Left lung (tissue), 10 donors: ENCODE data around the gene GTF3C6. TPM values are rescaled to one million over a fixed set of nuclear protein-coding genes. Genes with fewer than 3 reads are reported as not detected.
A peak's percentile ranks its signal among the peaks of the same experiment; 100 is the strongest.

Experiments
- ATAC-seq: fragments of 200-7000 bp; cut with Tn5 transposase; one replicate; pipeline ENCODE4 v1.9.1; 2020; ENCODE audit warnings: moderate library complexity
- DNase-seq, 4 donors: peaks; one replicate each; pipeline ENCODE4 v3.0.0-alpha.2; 2013 to 2020
- H3K27ac ChIP-seq, 2 donors: fragments of 200-600 bp; sonication (generic) in 1 of 2; one replicate each; pipeline versions ENCODE4 v1.5.0 to v1.8.0; 2020 to 2021
- H3K27me3 ChIP-seq, 2 donors: fragments of 200-600 bp; sonication (generic) in 1 of 2; one replicate each; pipeline versions ENCODE4 v1.5.0 to v1.8.0; 2020 to 2021
- H3K36me3 ChIP-seq, 2 donors: fragments of 200-600 bp; sonication (generic) in 1 of 2; one replicate each; pipeline versions ENCODE4 v1.5.0 to v1.8.0; 2020 to 2021
- H3K4me1 ChIP-seq, 2 donors: fragments of 200-600 bp; one replicate each; pipeline ENCODE4 v1.8.0; 2021
- H3K4me3 ChIP-seq, 2 donors: fragments of 200-600 bp; sonication (generic) in 1 of 2; one replicate each; pipeline versions ENCODE4 v1.5.0 to v1.8.0; 2020 to 2021; ENCODE audit warnings: mild to moderate bottlenecking in 1 of 2
- H3K9me3 ChIP-seq, 2 donors: fragments of 200-600 bp; sonication (generic) in 1 of 2; one replicate each; pipeline versions ENCODE4 v1.5.0 to v1.8.0; 2020 to 2021
- intact Hi-C, 2 donors: fragments of 100-400 bp; cut with DNase I; formaldehyde crosslinking; loops; one replicate each; pipeline versions ENCODE4 v1.11.2 to v1.14.2; 2022
- polyA plus RNA-seq, 6 donors: library from polyadenylated mRNA; unstranded; fragments of 120-200 nt; gene quantifications; one replicate each; pipeline ENCODE4 v1.2.1, GENCODE V29; 2013; ENCODE audit not compliant: insufficient read length in 6 of 6
- total RNA-seq, 2 donors: library from RNA; stranded (reverse); fragmentation: NEBNext Ultra II Directional; extraction: Animal tissue kit (Norgen Biotek cat#: 25700); gene quantifications; one replicate each; pipeline ENCODE4 v1.2.1, GENCODE V29; 2021
- TF ChIP-seq, protein P1 (sequence below), 2 donors: fragments of 200-600 bp; sonication (generic) in 1 of 2; IDR thresholded peaks; one replicate each; pipeline versions ENCODE4 v1.5.0 to v1.8.0; 2021; ENCODE audit warnings: antibody characterized with exemption in 2 of 2
- donor health status: DM: no; HTN: yes; CAD: no.
- donor health status: DM: no; HTN: no; CAD: no.

The GTF3C6 gene
- total and polyA plus RNA-seq, 8 donors = 64.8 to 79.1 (median 69.7) TPM

GRCh38 chr6:110935171-110935570 is 23.3 kb upstream of the GTF3C6 start:
- intact Hi-C loops = no loop called here
- ATAC-seq (no peak), DNase-seq (no peak)
- H3K4me3 ChIP-seq = no peak overlapping the region
- H3K4me1 ChIP-seq = peaks cover 0 to 20% of the 10 kb centered on the region in 2 donors
- no peaks in the 10 kb centered on the region for H3K9me3 ChIP-seq
- TF ChIP-seq, protein P1, sequence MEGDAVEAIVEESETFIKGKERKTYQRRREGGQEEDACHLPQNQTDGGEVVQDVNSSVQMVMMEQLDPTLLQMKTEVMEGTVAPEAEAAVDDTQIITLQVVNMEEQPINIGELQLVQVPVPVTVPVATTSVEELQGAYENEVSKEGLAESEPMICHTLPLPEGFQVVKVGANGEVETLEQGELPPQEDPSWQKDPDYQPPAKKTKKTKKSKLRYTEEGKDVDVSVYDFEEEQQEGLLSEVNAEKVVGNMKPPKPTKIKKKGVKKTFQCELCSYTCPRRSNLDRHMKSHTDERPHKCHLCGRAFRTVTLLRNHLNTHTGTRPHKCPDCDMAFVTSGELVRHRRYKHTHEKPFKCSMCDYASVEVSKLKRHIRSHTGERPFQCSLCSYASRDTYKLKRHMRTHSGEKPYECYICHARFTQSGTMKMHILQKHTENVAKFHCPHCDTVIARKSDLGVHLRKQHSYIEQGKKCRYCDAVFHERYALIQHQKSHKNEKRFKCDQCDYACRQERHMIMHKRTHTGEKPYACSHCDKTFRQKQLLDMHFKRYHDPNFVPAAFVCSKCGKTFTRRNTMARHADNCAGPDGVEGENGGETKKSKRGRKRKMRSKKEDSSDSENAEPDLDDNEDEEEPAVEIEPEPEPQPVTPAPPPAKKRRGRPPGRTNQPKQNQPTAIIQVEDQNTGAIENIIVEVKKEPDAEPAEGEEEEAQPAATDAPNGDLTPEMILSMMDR (IDR thresholded peaks at IDR 0.05) = no peak
- no peak overlapping the region for H3K27ac ChIP-seq
- H3K36me3 ChIP-seq = no peaks in the 10 kb centered on the region
- no peaks in the 10 kb centered on the region for H3K27me3 ChIP-seq

GRCh38 chr6:110938171-110938570 is 20.3 kb upstream of the GTF3C6 start:
- TF ChIP-seq, protein P1 (IDR thresholded peaks at IDR 0.05) = no peak
- ATAC-seq (no peak), DNase-seq (no peak)
- Histone ChIP-seq H3K9me3 (no peaks in the 10 kb centered on the region), H3K27ac (no peak overlapping the region), H3K27me3 (no peaks in the 10 kb centered on the region), H3K4me1 (peaks cover 0 to 11% of the 10 kb centered on the region in 2 donors), H3K36me3 (no peaks in the 10 kb centered on the region), H3K4me3 (no peak overlapping the region)
- intact Hi-C loops = no loop called here

GRCh38 chr6:110939429-110940200 is 18.9 kb upstream of the GTF3C6 start:
- TF ChIP-seq, protein P1 (IDR thresholded peaks at IDR 0.05) = no peak
- intact Hi-C loops = loop anchor here in 1 of 2 donors (10.0 kb wide), 2 partner anchors 255 to 405 kb away; no protein-coding TSS in a partner anchor
- Histone ChIP-seq H3K36me3 (no peaks in the 10 kb centered on the region), H3K27me3 (no peaks in the 10 kb centered on the region), H3K4me1 (peaks cover 0 to 3% of the 10 kb centered on the region in 2 donors), H3K27ac (no peak overlapping the region), H3K9me3 (no peaks in the 10 kb centered on the region), H3K4me3 (no peak overlapping the region)
- DNase-seq (no peak), ATAC-seq (no peak)

DNA sequence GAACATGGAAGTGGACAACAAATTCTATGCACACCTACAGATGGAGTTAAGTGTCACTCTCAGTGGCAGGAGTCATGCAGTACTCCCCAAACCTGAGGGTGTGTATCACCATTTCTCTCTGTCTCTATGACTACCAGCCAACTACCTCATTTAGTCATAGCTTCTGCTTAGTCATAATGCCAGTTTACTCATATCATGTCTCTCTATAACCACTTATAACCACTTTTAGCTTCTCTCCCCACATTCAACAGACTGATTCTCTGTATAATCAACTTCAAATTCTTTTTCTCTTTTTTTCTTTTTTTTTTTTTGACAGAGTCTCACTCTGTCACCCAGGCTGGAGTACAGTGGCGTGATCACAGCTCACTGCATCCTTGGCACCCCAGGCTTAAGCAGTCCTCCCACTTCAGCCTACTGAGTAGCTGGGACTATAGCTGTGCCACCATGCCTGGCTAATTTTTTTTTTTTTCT is 13.8 kb upstream of the GTF3C6 start:
- ATAC-seq (peak; percentile 93), DNase-seq (no peak)
- Histone ChIP-seq H3K27me3 (no peaks in the 10 kb centered on the region), H3K4me3 (no peak overlapping the region), H3K36me3 (no peaks in the 10 kb centered on the region), H3K4me1 (peaks cover 0 to 8% of the 10 kb centered on the region in 2 donors), H3K27ac (peak overlapping the region in 1 of 2 donors; percentile 69), H3K9me3 (no peaks in the 10 kb centered on the region)
- intact Hi-C loops = loop anchor here in 1 of 2 donors (10.0 kb wide), 2 partner anchors 260 to 410 kb away; no protein-coding TSS in a partner anchor
- TF ChIP-seq, protein P1 (IDR thresholded peaks at IDR 0.05) = no peak

GRCh38 chr6:110946498-110946897 is 12.0 kb upstream of the GTF3C6 start:
- intact Hi-C loops = loop anchor here in 1 of 2 donors (10.0 kb wide), 2 partner anchors 262 to 412 kb away; no protein-coding TSS in a partner anchor
- DNase-seq (no peak), ATAC-seq (no peak)
- Histone ChIP-seq H3K4me3 (no peak overlapping the region), H3K36me3 (no peaks in the 10 kb centered on the region), H3K4me1 (peaks cover 0 to 8% of the 10 kb centered on the region in 2 donors), H3K9me3 (no peaks in the 10 kb centered on the region), H3K27ac (no peak overlapping the region), H3K27me3 (no peaks in the 10 kb centered on the region)
- TF ChIP-seq, protein P1 (IDR thresholded peaks at IDR 0.05) = no peak
